Small intestine (tissue), 7 donors: ENCODE data around the gene HDAC4. TPM values are rescaled to one million over a fixed set of nuclear protein-coding genes. Genes with fewer than 3 reads are reported as not detected.
"Not testable (repeated sequence)": the region's sequence is repeated elsewhere in the genome, so short reads cannot be mapped to it uniquely, and the experiment has no call there.

Source experiments
- DNase-seq, 2 donors: peaks; one replicate each; pipeline versions ENCODE4 v3.0.0 to v3.0.0-alpha.2; 2013
- FAIRE-seq: peaks from 2 replicates; lab custom pipeline; 2012; peaks lifted over from hg19 to GRCh38; lab: Jason Lieb, UNC
- H3K27ac ChIP-seq, 3 donors: one replicate each; pipeline ENCODE4 v1.5.1; 2013; ENCODE audit warnings: low read length in 2 of 3, mild to moderate bottlenecking in 2 of 3, control low read depth in 1 of 3, inconsistent platforms in 1 of 3, low read depth in 1 of 3, moderate library complexity in 1 of 3
- H3K27me3 ChIP-seq, 3 donors: one replicate each; pipeline ENCODE4 v1.6.1; 2013; ENCODE audit warnings: low read length in 3 of 3, inconsistent platforms in 1 of 3; ENCODE audit not compliant: control insufficient read depth in 3 of 3, insufficient read depth in 3 of 3
- H3K36me3 ChIP-seq, 3 donors: one replicate each; pipeline ENCODE4 v1.6.1; 2013; ENCODE audit warnings: low read length in 3 of 3, inconsistent platforms in 1 of 3, low read depth in 1 of 3, mild to moderate bottlenecking in 1 of 3, moderate library complexity in 1 of 3; ENCODE audit not compliant: control insufficient read depth in 3 of 3, insufficient read depth in 2 of 3
- H3K4me1 ChIP-seq, 3 donors: one replicate each; pipeline ENCODE4 v1.6.1; 2013; ENCODE audit warnings: low read length in 2 of 3, inconsistent platforms in 1 of 3, low read depth in 1 of 3, mild to moderate bottlenecking in 1 of 3, moderate library complexity in 1 of 3; ENCODE audit not compliant: control insufficient read depth in 3 of 3, insufficient read depth in 2 of 3
- H3K4me3 ChIP-seq, 3 donors: one replicate each; pipeline ENCODE4 v1.5.1; 2013; ENCODE audit warnings: low read length in 3 of 3, control low read depth in 1 of 3, inconsistent platforms in 1 of 3, low read depth in 1 of 3, mild to moderate bottlenecking in 1 of 3, moderate library complexity in 1 of 3
- H3K9me3 ChIP-seq, 2 donors: one replicate each; pipeline ENCODE4 v1.6.1; 2013; ENCODE audit warnings: low read depth in 1 of 2, low read length in 1 of 2; ENCODE audit not compliant: control insufficient read depth in 2 of 2, insufficient read depth in 1 of 2
- whole genome bisulfite sequencing, 3 donors: extraction: QIAGEN DNeasy Blood & Tissue Kit; methylation state at CpG; one replicate each; pipeline ENCODE4 v1.1.7; 2013; 5-methylcytosine and 5-hydroxymethylcytosine counted together
- polyA plus RNA-seq, 4 donors: library from polyadenylated mRNA; stranded (reverse) in 3 of 4; unstranded in 1 of 4; fragments of 200-250 nt in 3 of 4; fragments of 120-200 nt in 1 of 4; gene quantifications; one replicate each; pipeline versions ENCODE4 v1.2.1 to v1.2.3, GENCODE V29; 2013
- donor health status: healthy with polysubstance abuse.
- donor health status: control.
- donor health status: control.
- donor health status: Bipolar disorder and iron deficiency.
- donor health status: healthy.

The HDAC4 gene
- polyA plus RNA-seq, 4 donors = 3.1 to 11.3 (median 5.9) TPM

- Histone ChIP-seq H3K9me3 (no peaks in the 10 kb centered on the region), H3K27ac (no peak overlapping the region), H3K4me3 (no peak overlapping the region), H3K27me3 (no peaks in the 10 kb centered on the region), H3K36me3 (peaks cover 0 to 2% (median 0%) of the 10 kb centered on the region in 3 donors), H3K4me1 (peaks cover 0 to 26% (median 5%) of the 10 kb centered on the region in 3 donors)
- FAIRE-seq = no peak
- 89 to 93% (median 93%) methylated on average over 24 to 31 of the region's 31 CpGs for WGBS, 3 donors
- DNase-seq = peak in 1 of 2 donors; percentile 20
These were observed 116.6 kb downstream of the HDAC4 start for GRCh38 chr2:239283961-239284795.

DNA sequence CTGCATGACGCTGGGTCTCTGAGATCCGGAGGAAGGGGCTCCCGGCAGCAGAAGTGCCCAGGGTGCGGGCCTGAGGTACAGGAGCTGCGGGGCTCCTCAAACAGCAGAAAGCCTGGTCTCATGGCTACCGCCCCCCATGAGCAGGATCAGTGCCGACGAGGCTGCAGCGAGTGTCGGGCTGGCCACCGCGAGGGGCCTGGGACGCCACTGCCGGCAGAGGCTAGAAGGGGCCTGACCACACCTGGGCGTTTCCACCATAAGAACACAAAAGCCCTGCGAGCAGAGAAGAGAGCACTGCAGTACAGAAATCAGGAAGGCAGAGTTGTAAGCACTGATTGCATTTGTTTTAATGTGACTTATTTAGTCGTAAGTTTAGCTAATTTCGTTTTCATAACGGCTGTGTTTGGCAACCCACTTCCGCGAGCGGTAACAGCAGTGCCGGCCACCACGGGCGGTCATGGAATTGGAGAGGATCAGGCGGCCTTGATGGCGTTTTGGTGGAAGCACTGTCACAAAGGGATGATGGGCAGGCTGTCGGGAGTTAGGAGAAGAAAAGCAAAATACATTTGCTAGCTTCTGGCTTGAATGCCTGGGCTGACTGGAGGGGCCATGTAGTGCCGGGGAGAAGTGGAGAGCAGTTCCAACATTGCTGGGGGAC, 117.4 kb downstream of the HDAC4 start:
- DNase-seq (no peak), FAIRE-seq (no peak)
- no peaks in the 10 kb centered on the region for H3K27me3 ChIP-seq
- no peaks in the 10 kb centered on the region for H3K9me3 ChIP-seq
- no peak overlapping the region for H3K27ac ChIP-seq
- WGBS, 3 donors = 95 to 96% (median 95%) methylated on average over 29 of the region's 29 CpGs
- H3K36me3 ChIP-seq = peaks cover 0 to 2% (median 0%) of the 10 kb centered on the region in 3 donors
- no peak overlapping the region for H3K4me3 ChIP-seq
- H3K4me1 ChIP-seq = peaks cover 0 to 21% (median 5%) of the 10 kb centered on the region in 3 donors

DNA sequence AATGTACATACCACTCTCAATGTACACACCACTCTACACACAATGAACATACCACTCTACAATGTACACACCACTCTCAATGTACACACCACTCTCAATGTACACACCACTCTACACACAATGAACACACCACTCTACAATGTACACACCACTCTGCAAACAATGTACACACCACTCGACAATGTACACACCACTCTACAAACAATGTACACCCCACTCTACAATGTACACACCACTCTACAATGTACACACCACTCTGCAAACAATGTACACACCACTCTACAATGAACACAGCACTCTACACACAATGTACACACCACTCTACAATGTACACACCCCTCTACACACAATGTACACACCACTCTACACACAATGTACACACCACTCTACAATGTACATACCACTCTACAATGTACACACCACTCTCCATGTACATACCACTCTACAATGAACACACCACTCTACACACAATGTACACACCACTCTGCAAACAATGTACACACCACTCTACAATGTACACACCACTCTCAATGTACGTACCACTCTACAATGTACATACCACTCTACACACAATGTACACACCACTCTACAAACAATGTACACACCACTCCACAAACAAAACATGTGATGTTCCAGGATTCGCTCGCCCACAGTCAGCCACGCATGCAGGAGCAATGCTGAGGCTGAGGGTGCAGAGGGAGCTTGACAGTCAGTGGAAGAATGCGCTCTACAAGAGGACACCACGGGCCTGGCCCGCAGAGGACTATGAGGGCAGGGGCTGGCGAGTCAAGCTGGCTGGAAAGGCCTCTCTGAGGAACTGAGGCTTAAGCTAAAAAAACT, 118.2 kb downstream of the HDAC4 start:
- DNase-seq (no peak), FAIRE-seq (no peak)
- Histone ChIP-seq H3K4me3 (no peak overlapping the region), H3K9me3 (no peaks in the 10 kb centered on the region), H3K27me3 (no peaks in the 10 kb centered on the region), H3K27ac (no peak overlapping the region), H3K36me3 (peaks cover 0 to 2% (median 0%) of the 10 kb centered on the region in 3 donors), H3K4me1 (peaks cover 0 to 21% (median 5%) of the 10 kb centered on the region in 3 donors)
- WGBS, 3 donors = 95 to 97% (median 95%) methylated on average over 9 of the region's 9 CpGs

DNA sequence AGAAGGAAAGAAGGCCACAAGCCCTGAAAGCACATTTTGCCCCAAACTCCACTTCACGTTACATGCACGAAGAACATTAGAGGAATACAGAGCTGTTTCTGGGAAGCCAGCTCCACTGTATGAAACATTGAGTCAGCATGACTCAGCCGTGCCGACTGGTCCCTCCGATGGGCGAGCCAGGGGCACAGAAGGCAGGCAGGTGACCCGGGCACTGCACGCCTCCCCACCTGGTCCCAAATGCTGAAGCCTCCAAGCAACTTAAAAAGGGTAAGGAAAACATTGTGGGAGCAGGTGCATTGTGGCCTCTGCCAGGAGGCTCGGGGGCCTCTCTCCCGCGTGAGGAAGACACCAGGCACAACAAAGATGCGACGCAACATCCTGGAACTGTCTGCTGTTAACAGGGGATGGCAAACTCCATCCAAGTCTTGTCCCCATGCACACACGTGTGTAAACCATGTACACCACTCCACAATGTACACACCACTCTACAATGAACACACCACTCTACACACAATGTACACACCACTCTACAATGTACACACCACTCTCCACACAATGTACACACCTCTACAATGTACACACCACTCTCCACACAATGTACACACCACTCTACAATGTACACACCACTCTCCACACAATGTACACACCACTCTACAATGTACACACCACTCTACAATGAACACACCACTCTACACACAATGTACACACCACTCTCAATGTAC, 120.4 kb downstream of the HDAC4 start:
- H3K4me1 ChIP-seq = peaks cover 0 to 16% (median 0%) of the 10 kb centered on the region in 3 donors
- 56 to 67% (median 65%) methylated on average over 14 of the region's 14 CpGs for WGBS, 3 donors
- FAIRE-seq, H3K27ac ChIP-seq, H3K36me3 ChIP-seq, DNase-seq, H3K9me3 ChIP-seq, H3K27me3 ChIP-seq, H3K4me3 ChIP-seq: not testable (repeated sequence)

- Histone ChIP-seq H3K27me3 (no peaks in the 10 kb centered on the region), H3K4me3 (no peak overlapping the region), H3K9me3 (no peaks in the 10 kb centered on the region), H3K4me1 (peaks cover 0 to 13% (median 0%) of the 10 kb centered on the region in 3 donors), H3K27ac (no peak overlapping the region), H3K36me3 (peaks cover 0 to 6% (median 0%) of the 10 kb centered on the region in 3 donors)
- FAIRE-seq (no peak), DNase-seq (no peak)
- 81 to 85% (median 85%) methylated on average over 20 of the region's 20 CpGs for WGBS, 3 donors
These were observed 121.1 kb downstream of the HDAC4 start for GRCh38 chr2:239279508-239280295.

- no peak overlapping the region for H3K27ac ChIP-seq
- DNase-seq = no peak
- H3K36me3 ChIP-seq = peaks cover 0 to 6% (median 0%) of the 10 kb centered on the region in 3 donors
- no peak overlapping the region for H3K4me3 ChIP-seq
- 51 to 63% (median 60%) methylated on average over 4 of the region's 4 CpGs for WGBS, 3 donors
- peaks cover 0 to 10% (median 0%) of the 10 kb centered on the region in 3 donors for H3K4me1 ChIP-seq
- no peaks in the 10 kb centered on the region for H3K9me3 ChIP-seq
- no peak for FAIRE-seq
- no peaks in the 10 kb centered on the region for H3K27me3 ChIP-seq
These were observed 121.9 kb downstream of the HDAC4 start for GRCh38 chr2:239278941-239279365.

DNA sequence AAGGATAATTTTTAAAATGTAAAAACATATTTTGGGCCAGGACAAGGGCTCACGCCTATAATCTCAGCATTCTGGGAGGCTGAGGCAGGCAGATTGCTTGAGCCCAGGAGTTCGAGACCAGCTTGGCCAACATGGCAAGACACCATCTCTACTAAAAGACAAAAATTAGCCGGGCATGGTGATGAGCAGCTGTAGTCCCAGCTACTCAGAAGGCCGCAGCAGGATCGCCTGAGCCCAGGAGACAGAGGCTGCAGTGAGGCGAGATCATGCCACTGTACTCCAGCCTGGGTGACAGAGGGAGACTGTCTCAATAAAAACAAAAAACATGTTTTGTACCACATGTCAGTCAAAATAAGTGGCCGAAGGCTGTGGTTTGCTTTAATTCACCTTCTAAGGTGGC, 122.5 kb downstream of the HDAC4 start:
- Histone ChIP-seq H3K27ac (no peak overlapping the region), H3K4me3 (no peak overlapping the region), H3K9me3 (no peaks in the 10 kb centered on the region), H3K36me3 (peaks cover 0 to 6% (median 0%) of the 10 kb centered on the region in 3 donors), H3K27me3 (no peaks in the 10 kb centered on the region), H3K4me1 (peaks cover 0 to 10% (median 0%) of the 10 kb centered on the region in 3 donors)
- WGBS, 3 donors = 97% methylated on average over 7 of the region's 7 CpGs
- no peak for FAIRE-seq
- no peak for DNase-seq
